Islet precursor cell (in vitro differentiated cells): ENCODE data around the gene LRIF1.
"Not testable (repeated sequence)": the region's sequence is repeated elsewhere in the genome, so short reads cannot be mapped to it uniquely, and the experiment has no call there.

Experiments
- DNase-seq: peaks from one replicate; pipeline ENCODE4 v3.0.0-alpha.2; 2018

Gene LRIF1, protein sequence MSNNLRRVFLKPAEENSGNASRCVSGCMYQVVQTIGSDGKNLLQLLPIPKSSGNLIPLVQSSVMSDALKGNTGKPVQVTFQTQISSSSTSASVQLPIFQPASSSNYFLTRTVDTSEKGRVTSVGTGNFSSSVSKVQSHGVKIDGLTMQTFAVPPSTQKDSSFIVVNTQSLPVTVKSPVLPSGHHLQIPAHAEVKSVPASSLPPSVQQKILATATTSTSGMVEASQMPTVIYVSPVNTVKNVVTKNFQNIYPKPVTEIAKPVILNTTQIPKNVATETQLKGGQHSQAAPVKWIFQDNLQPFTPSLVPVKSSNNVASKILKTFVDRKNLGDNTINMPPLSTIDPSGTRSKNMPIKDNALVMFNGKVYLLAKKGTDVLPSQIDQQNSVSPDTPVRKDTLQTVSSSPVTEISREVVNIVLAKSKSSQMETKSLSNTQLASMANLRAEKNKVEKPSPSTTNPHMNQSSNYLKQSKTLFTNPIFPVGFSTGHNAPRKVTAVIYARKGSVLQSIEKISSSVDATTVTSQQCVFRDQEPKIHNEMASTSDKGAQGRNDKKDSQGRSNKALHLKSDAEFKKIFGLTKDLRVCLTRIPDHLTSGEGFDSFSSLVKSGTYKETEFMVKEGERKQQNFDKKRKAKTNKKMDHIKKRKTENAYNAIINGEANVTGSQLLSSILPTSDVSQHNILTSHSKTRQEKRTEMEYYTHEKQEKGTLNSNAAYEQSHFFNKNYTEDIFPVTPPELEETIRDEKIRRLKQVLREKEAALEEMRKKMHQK

DNA sequence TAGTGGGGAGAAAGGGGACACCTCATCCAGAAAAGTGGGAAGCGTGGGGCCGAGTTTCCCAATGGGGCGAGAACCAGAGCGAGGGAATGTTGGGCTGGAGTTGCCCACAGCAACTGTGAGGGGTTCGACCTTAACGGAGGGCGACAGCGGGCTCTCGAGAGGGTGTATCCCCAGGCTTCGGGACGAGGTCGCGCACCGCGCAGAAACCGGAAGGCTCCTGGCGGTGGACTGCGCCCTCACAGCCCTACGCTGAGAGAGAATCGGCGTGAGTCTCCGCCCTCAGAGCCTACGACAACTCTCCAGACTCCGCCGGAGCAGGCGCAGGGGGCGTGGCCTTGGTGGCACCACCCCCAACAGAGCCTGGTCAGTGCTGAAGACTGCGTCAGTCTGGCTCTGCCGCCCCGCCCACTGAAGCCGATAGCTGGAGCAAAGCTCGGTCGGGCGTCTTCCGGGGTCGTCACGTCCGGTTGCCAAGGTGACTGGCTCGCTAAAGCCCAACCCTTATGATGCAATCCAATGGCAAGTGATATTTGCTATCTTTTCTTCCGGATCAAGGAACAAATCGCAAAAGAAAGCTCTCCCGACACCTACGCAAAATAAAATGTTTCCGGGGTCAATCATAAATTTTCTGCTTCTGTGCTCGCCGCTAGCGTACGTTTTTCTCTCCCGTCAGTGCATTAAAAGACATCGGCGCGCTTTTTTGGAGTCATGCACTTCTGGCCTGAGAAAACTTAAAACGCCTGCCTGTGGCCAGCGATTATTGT lies at the start of gene LRIF1:
LRIF1 (minus strand) TSS at position 232 of the 764 bp plus-strand sequence. CDS start 234 bp downstream, outside the sequence.
- DNase-seq, result peak; percentile 99

DNA sequence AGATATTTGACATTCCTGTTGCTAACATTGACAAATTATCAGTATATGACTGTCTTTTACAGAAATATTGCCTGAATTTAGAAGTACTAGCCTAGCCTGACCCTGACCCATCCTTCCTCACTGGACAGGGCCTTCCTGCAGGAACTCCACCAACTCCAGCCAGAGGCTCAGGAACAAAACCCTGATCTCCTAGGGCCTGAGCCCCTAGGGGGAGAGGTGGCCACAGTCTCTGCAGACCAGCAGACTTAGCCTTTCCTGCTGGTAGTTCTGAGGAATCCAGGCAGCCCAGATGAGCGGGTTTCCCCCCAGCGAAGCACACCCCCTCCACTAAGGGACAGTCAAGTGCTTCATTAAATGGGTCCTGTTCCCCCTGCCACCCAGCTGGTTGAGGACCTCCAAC lies 44.3 kb upstream of the LRIF1 start:
- DNase-seq, result no peak

DNA sequence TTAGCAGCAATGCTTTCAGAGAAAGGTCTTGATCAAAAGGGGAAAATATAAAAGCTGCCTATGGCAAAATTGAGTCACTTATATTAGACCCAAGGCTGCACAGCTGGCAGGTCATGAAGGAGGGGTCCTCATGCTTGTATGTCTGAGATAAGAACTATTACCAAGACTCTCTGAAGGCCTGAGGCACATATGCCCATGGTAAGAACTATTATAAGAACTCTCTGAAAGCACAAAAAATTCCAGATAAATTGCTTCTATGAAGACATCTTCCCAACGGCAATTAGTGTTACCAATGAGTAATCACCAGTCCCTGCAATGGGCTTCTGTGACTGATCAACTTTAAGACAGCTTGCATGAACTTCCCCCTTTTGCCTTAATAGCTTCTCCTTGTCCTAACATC lies 42.8 kb upstream of the LRIF1 start:
- DNase-seq, result no peak

DNA sequence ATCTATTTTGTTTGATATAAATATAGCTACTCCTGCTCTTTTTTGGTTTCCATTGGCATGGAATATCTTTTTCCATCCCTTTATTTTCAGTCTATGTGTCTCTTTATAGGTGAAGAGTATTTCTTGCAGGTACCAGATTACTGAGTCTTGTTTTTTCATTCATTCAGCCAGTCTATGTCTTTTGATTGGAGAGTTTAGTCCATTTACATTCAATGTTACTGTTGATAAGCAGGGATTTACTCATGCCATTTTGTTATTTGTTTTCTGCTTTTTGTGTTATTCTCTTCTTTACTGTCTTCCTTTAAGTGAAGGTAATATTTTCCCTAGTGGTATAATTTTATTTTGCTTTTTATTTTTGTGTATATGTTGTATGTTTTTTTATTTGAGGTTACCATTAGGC lies 35.9 kb upstream of the LRIF1 start:
- not testable (repeated sequence) for DNase-seq

DNA sequence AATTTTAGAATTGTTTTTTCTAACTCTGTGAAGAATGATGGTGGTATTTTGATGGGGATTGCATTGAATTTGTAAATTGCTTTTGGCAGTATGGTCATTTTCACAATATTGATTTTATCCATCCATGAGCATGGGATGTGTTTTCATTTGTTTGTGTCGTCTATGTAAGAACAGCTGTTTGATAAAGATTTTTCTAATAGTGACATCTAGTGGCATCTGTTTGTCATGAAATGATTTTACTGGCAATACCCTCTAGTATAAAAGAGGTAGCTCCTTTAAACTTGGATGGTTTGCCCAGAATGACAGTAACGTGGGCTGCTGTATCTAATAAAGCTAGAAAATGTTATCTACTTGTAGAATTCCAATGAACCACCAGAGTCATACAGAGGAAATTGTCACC lies 28.6 kb upstream of the LRIF1 start:
- not testable (repeated sequence) for DNase-seq

DNA sequence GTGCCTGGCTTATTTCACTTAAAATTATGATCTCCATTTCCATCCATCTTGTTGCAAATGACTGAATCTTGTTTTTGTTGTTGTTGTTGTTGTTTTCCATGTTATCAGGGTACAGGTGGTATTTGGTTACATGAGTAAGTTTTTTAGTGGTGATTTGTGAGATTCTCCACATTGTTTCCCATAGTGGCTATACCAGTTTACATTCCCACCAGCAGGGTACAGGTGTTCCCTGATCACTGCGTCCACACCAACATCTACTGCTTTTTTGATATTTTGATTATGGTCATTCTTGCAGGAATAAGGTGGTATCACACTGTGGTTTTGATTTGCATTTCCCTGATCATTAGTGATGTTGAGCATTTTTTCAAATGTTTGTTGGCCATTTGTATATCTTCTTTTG lies 27.6 kb upstream of the LRIF1 start:
- not testable (repeated sequence) for DNase-seq

DNA sequence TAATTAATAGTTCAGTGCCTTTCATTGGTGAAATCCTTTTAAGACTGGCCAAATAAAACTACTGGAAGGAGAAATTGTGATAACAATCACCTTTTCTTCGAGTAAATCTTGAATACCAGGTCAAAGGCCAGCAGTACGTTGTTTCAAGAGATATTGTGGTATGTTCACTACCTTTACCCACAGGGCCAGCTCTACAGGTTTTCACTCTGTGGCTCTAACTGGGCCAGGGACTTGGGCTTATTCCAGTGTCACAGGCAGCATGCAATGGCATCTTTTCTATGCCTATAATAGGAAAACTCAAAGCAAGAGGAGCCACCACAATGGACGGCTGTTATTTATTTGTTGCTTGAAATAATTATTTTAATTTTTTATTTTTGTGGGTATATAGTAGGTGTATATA lies 26.8 kb upstream of the LRIF1 start:
- no peak for DNase-seq

DNA sequence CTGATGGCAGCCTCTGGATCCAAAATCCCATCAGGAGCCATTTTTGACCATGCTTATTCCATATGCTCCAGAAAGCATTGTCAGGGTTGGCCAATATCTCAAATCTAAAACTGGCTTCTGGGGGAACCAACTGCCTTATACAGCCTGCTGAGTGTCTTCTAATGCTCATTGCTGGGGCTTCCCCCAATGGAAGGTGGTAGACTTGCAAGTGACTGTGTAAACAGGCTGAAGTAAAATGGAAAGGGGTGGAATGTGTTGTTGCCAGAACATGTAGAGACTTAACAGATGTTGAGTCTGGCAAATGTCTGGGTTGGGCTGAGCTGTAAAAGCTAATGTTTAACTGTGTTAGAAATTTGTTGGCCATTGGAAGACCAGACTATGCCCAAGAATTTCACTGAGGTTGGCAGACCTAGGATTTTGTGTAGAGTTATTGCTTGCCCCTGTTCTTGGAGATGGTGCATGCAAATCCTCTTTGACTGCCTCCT lies 22.7 kb upstream of the LRIF1 start:
- no peak for DNase-seq

DNA sequence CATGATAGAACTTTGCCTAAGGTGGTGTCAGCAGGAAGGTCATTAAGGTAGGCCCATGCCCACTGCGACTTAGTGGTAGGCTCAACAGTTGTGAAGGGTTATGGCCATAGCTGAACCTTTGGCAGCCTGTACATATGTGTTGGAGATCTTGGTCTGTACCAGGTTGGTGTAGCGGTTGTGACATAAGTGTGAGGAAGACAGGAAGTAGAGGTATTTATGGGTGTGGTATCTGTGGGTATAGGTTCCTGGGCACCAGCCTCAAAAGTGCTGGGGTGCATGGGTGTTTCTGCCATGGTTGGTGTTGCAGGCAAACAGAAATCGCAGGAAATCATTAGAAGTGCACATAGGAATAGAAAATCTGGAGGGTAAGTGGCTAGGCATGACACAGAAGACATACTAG lies 18.6 kb upstream of the LRIF1 start:
- DNase-seq, result no peak

DNA sequence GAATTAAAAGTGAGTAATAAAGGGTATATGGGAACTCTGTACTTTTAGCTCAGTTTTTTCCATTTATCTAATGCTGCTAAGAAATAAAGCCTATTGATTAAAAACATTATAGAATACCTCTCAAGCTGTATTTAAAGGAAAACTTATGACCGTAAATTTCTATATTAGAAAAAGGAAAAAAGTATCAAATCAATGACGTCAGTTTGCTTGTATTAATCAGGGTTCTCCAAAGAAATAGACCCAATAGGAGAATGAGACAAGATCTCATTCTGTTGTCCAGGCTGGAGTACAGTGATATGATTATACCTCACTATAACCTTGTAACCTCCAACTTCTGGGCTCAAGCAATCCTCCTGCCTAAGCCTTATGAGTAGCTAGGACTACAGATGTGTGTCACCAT lies 15.4 kb upstream of the LRIF1 start:
- DNase-seq, result no peak

DNA sequence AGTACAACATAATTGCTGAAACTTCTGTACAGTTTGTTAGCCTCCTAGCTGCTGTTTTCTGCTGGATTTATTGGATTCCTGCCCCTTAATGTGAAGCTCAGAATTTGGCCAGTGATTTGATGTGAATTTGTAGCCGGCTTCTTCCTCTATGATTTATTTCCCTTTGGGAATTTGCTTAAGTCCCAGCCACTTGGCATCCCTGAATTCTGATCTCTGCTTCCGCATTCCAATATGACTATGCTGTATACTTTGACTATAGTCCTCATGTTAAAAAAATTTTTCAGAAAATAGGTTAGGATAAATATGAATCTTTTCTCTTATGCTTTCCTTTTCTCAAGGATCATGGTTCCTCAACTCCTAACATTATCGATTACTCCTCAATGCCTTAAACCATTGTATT lies 12.4 kb upstream of the LRIF1 start:
- no peak for DNase-seq

DNA sequence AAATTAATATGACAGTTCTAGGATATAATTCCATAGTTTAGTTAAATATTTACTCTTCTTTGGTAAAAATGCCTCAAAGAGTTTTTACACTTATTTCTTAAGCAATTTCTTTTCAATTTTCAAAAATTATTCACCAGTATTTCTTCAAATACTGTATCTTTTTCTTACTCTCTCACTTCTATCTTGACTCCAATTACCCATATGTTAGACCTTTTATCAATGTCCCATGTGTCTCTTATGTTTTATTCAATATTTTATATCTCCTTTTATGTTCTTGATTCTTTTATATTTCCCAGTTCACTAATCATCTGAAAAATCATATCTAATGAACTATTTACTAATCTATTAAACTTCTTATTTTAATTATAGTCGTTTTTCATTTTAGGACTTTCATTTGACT lies 11.5 kb upstream of the LRIF1 start:
- no peak for DNase-seq

DNA sequence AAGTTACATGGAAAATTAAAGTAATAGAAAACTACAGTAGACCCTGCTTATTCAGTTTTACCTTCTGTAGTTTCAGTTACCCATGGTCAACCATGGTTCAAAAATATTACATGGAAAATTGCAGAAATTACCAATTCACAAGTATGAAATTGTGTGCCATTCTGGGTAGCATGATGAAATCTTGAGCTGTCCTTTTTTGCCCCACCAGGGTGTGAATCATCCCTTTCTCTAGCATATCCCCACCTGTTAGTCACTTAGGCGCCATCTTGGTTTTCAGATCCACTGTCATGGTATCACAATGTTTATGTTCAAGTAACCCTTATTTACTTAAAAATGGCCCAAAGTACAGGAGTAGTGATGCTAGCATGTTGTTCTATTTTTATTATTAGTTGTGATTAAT lies 3.5 kb upstream of the LRIF1 start:
- DNase-seq, result no peak

DNA sequence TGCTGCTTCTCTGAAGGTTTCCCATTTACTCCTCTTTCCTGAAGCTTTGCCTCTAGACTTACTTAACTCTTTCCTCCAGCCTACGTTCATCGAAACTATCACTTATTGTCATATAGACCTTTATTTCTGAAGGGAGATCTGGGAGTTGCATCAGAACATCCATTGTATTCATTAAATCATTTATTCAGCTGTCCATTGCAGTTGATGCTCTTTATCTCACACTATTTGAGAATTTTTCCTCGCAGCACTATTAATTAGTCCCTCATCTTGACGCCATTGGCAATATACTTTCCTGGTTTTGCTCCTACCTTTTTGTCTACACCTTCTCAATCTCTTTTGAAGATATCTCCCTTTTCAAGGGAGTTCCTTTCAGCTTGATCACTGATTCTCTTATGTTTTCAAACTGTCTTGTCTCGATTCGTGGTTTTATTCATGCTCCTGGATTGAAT lies 757 bp upstream of the LRIF1 start:
- no peak for DNase-seq

DNA sequence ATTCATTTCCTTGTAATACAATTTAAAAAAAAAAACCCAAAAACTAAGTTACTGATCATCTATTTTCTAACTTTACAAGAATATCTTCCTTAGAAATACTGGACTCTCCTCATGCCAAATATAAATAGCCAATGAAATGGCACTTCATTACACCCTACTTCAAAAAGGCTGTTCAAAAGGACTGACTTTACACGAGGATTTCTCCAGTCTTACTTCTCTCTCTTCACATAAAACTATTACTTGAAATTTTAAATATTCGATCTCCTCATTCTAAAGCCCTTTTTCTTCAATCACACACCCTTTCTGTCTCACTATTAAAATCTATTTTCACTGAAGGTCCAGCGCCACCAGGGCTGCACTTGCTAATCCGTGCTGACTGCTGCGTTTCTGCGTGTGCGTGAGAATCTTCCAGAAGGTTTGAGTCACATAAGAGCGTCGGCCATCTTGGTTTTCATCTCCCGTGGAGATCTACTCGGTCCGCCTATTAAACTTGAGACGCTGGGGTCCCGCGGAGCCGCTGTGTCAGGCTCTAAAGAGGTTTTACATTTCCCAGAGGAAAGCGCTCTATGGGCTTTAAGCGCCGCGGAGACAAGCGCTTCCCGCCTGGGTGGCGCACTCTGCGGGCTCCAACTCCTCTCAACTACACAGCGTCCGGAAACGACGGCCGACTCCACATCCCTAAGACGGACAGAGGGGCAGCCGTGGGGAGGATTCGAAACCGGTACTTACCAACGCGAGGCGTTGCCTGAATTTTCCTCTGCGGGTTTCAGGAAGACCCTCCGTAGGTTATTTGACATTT lies 631 bp downstream of the LRIF1 start:
- DNase-seq, result peak; percentile 69

DNA sequence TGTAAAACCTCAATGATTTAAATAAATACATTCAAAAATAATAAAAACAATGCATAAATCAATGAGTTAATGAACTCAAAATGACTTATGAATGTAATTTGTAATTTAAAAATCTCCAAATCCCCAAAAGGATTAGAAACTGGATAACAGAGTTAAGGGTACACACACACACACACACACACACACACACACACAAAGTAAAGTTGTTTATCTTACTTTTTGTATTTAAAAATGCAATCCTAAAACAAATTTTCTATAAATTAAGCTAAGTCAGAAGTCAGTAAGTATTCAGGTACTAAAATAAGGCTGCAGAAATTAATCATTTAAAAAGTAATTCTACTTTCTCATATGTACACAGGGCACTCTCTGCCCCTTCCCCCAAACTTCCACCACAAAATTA lies 1.8 kb downstream of the LRIF1 start:
- DNase-seq, result no peak

DNA sequence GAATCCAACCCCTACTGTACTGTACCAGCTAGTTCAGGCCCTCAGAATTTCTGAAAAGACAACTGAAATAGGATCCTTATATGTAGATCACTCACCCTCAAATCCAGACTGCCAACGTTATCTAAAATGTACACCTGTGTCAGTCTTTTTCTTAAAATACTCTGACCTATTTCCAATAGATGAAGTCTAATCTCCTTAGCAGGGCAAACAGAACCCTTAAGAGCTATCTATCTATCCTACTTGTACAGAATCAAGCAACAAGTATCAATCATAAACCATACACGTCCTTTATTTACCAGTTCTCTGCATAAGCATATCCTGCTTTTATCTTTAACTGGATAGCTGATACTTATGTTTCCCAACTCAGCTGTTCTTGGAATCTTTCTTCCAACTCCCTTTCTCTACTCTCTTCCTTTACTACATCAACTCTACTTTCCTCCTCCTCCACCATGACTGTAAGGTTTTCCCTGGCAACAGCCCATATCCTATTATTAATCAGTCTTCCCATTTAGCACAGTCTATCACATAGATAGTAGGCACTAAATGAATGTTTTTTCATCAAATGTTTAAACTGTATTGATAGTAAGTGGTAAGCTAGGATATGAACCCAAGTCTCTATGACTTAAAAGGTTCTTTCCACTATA lies 2.8 kb downstream of the LRIF1 start:
- DNase-seq, result no peak

DNA sequence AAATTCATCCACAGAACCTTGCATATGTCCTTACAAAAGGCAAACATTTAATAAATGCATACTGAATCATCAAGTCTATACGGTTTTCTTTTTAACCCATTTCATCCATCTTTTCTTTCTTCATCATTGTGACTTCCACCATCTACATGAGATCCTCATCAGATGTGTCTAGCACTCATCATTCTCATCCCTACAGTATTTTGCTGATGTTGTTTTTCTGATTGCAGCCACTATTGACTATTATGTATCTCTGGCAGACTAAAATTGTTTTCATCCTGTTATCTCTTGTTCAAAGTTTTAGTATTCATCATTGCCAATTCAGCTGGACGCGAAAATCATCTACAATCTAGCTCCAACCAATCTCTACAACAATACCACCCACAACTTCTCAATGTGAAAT lies 5.9 kb downstream of the LRIF1 start:
- DNase-seq, result no peak

DNA sequence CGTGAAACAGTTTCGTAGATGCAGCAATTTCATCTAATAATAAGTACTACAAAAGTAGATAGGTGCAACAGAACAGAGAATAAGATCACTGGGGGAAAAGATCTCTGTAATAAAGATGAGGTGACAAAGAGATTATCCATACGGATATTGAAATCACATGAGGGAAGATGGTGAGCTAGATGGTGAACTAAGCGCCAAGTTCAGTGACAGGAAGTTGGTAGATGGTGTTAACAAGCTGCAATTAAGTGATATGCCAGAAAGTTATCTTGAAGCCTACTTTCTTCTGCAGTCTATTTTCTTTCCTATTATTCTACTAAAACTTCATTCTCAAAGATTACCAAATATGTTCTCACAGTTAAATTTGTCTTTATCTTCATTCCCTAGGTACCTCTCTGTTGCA lies 7.1 kb downstream of the LRIF1 start:
- DNase-seq, result no peak

DNA sequence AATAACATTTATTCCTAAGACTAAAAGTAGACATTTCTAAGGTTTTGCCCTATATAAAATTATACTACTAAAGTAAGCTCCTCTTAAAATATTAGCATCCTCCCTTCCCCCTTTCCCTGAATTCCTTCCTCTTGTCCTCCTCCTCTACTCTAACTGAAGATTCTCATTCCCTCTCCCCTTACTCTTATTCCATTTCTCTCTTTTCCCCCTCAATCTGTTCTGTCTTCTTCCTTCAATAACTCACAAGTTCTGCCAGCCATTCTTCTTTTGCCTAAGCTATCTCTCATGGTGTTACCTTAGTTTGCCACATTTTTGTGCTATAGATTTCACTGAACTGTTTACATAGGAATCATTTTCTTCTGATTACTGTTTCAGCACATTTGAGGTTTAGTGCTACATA lies 10.7 kb downstream of the LRIF1 start:
- no peak for DNase-seq

DNA sequence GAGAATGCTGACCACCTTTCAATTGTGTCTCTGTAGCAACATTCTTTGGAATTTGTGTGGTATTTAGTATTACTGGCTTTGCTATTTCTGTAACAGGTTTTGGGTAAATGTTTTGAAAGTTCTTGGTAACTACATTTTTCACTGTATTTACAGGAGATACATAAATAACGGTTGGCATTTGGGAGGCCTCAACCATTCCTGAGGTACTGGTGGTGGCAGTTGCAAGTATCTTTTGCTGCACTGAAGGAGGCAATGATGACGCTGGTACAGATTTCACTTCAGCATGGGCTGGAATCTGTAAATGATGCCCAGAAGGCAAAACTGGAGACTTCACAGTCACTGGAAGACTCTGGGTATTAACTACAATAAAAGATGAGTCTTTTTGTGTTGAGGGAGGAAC lies 11.7 kb downstream of the LRIF1 start:
- DNase-seq, result no peak

DNA sequence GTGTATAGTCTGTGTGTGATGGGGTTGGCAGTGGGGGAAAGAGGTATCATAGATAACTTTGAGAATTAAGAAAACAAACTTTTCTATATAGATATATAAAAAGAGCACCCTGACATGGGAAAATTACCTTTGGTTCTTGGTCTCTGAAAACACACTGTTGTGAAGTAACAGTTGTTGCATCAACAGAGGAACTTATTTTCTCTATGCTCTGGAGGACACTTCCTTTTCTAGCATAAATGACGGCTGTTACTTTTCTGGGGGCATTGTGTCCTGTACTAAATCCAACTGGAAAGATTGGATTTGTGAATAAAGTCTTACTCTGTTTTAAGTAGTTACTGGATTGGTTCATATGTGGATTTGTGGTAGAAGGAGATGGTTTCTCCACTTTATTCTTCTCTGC lies 12.6 kb downstream of the LRIF1 start:
- no peak for DNase-seq
